H9 (cell line): ENCODE measurements around the gene EP300. TPM values are rescaled to one million over a fixed set of nuclear protein-coding genes. Genes with fewer than 3 reads are reported as not detected.

Experiments
- DNase-seq: peaks from one replicate; pipeline ENCODE4 v3.0.0-alpha.2; 2017
- H2AFZ ChIP-seq: one replicate; pipeline ENCODE4 v1.6.1; 2013; ENCODE audit warnings: mild to moderate bottlenecking, low read length, control low read depth, moderate library complexity
- H2AK5ac ChIP-seq: 2 replicates; pipeline ENCODE4 v1.6.1; 2013; ENCODE audit warnings: low read length, control low read depth, mixed read lengths; ENCODE audit not compliant: insufficient read length
- H2BK120ac ChIP-seq: one replicate; pipeline ENCODE4 v1.6.1; 2013; ENCODE audit warnings: low read depth, mild to moderate bottlenecking, low read length, control low read depth, inconsistent platforms; ENCODE audit not compliant: poor library complexity, severe bottlenecking
- H2BK12ac ChIP-seq: 2 replicates; pipeline ENCODE4 v1.6.1; 2013; ENCODE audit warnings: low read length, control low read depth, mixed read lengths, low read depth; ENCODE audit not compliant: insufficient read length
- H2BK15ac ChIP-seq: 2 replicates; pipeline ENCODE4 v1.6.1; 2013; ENCODE audit warnings: low read depth, low read length, control low read depth
- H2BK20ac ChIP-seq: one replicate; pipeline ENCODE4 v1.6.1; 2013; ENCODE audit warnings: low read depth, mild to moderate bottlenecking, low read length, control low read depth, inconsistent platforms; ENCODE audit not compliant: poor library complexity, severe bottlenecking
- H2BK5ac ChIP-seq: 2 replicates; pipeline ENCODE4 v1.6.1; 2013; ENCODE audit warnings: low read length, control low read depth, mixed read lengths; ENCODE audit not compliant: insufficient read length
- H3K14ac ChIP-seq: 2 replicates; pipeline ENCODE4 v1.6.1; 2013; ENCODE audit warnings: low read length, control low read depth; ENCODE audit not compliant: insufficient read depth
- H3K18ac ChIP-seq: 2 replicates; pipeline ENCODE4 v1.6.1; 2013; ENCODE audit warnings: low read depth, mild to moderate bottlenecking, mixed read lengths, low read length, control low read depth; ENCODE audit not compliant: insufficient read length
- H3K23ac ChIP-seq: 2 replicates; pipeline ENCODE4 v1.6.1; 2013; ENCODE audit warnings: low read length, control low read depth, mixed read lengths, low read depth; ENCODE audit not compliant: insufficient read length
- H3K23me2 ChIP-seq: 2 replicates; pipeline ENCODE4 v1.6.1; 2013; ENCODE audit warnings: low read depth, mild to moderate bottlenecking, mixed read lengths, low read length, control low read depth; ENCODE audit not compliant: insufficient read length, poor library complexity, severe bottlenecking
- H3K27ac ChIP-seq: 2 replicates; pipeline ENCODE4 v1.5.1; 2013; ENCODE audit warnings: low read length, control low read depth, mixed read lengths, low read depth; ENCODE audit not compliant: insufficient read length
- H3K27me3 ChIP-seq: 2 replicates; pipeline ENCODE4 v1.6.1; 2013; ENCODE audit warnings: low read length, control low read depth, inconsistent platforms; ENCODE audit not compliant: insufficient read depth
- H3K4ac ChIP-seq: 2 replicates; pipeline ENCODE4 v1.6.1; 2013; ENCODE audit warnings: low read depth, mild to moderate bottlenecking, control low read depth, inconsistent platforms, low read length, moderate library complexity
- H3K4me1 ChIP-seq: 2 replicates; pipeline ENCODE4 v1.6.1; 2013; ENCODE audit warnings: low read length, control low read depth, inconsistent platforms; ENCODE audit not compliant: insufficient read depth
- H3K4me2 ChIP-seq: 2 replicates; pipeline ENCODE4 v1.6.1; 2013; ENCODE audit warnings: low read length, control low read depth, mixed read lengths; ENCODE audit not compliant: insufficient read length, insufficient read depth
- H3K56ac ChIP-seq: 2 replicates; pipeline ENCODE4 v1.6.1; 2013; ENCODE audit warnings: low read depth, mild to moderate bottlenecking, mixed read lengths, low read length, control low read depth; ENCODE audit not compliant: insufficient read length
- H3K79me1 ChIP-seq: 2 replicates; pipeline ENCODE4 v1.6.1; 2013; ENCODE audit warnings: low read depth, mild to moderate bottlenecking, moderate library complexity, low read length, control low read depth, inconsistent platforms; ENCODE audit not compliant: insufficient read depth, poor library complexity, severe bottlenecking
- H3K79me2 ChIP-seq: 2 replicates; pipeline ENCODE4 v1.6.1; 2013; ENCODE audit warnings: low read length, control low read depth, inconsistent platforms; ENCODE audit not compliant: insufficient read depth
- H3K9ac ChIP-seq: 2 replicates; pipeline ENCODE4 v1.6.1; 2013; ENCODE audit warnings: low read length, control low read depth, mixed read lengths; ENCODE audit not compliant: insufficient read length; ENCODE audit errors: extremely low read depth
- H3K9me3 ChIP-seq: one replicate; pipeline ENCODE4 v1.6.1; 2013; ENCODE audit warnings: low read depth, low read length, inconsistent platforms; ENCODE audit not compliant: control insufficient read depth
- H3T11ph ChIP-seq: one replicate; pipeline ENCODE4 v1.6.1; 2013; ENCODE audit warnings: mild to moderate bottlenecking, low read length, control low read depth, inconsistent platforms
- H4K20me1 ChIP-seq: one replicate; pipeline ENCODE4 v1.6.1; 2013; ENCODE audit not compliant: control insufficient read depth, insufficient read length, insufficient read depth
- H4K5ac ChIP-seq: 2 replicates; pipeline ENCODE4 v1.6.1; 2013; ENCODE audit warnings: low read depth, mild to moderate bottlenecking, mixed read lengths, low read length, control low read depth; ENCODE audit not compliant: insufficient read length
- H4K8ac ChIP-seq: replicated peaks from 2 replicates; pipeline ENCODE4 v1.6.1; 2013; ENCODE audit warnings: low read length, control low read depth, mixed read lengths, low read depth; ENCODE audit not compliant: insufficient read length
- H4K91ac ChIP-seq: 2 replicates; pipeline ENCODE4 v1.6.1; 2013; ENCODE audit warnings: low read depth, mild to moderate bottlenecking, moderate library complexity, mixed read lengths, low read length, control low read depth; ENCODE audit not compliant: insufficient read length
- H3K27ac Mint-ChIP-seq, 3 experiments: 2 replicates in 2 of 3; 3 replicates in 1 of 3; pipeline ENCODE4 v1.8.0; 2020 to 2021; ENCODE audit warnings: mixed read lengths in 3 of 3, mild to moderate bottlenecking in 1 of 3, moderate library complexity in 1 of 3
- H3K27me3 Mint-ChIP-seq: 2 replicates; pipeline ENCODE4 v1.8.0; 2021; ENCODE audit warnings: low read depth, mild to moderate bottlenecking, moderate library complexity, mixed read lengths
- H3K36me3 Mint-ChIP-seq, 3 experiments: 2 replicates in 2 of 3; 3 replicates in 1 of 3; pipeline ENCODE4 v1.8.0; 2020 to 2021; ENCODE audit warnings: low read depth in 3 of 3, mixed read lengths in 3 of 3; ENCODE audit not compliant: insufficient read depth in 1 of 3
- H3K4me1 Mint-ChIP-seq, 2 experiments: 2 replicates each; pipeline ENCODE4 v1.8.0; 2020; ENCODE audit warnings: mixed read lengths in 2 of 2
- H3K4me3 Mint-ChIP-seq, 2 experiments: 2 replicates in 1 of 2; 3 replicates in 1 of 2; pipeline ENCODE4 v1.8.0; 2020 to 2021; ENCODE audit warnings: mild to moderate bottlenecking in 2 of 2, mixed read lengths in 2 of 2, moderate library complexity in 1 of 2
- H3K9me3 Mint-ChIP-seq, 2 experiments: 2 replicates in 1 of 2; 3 replicates in 1 of 2; pipeline ENCODE4 v1.8.0; 2020; ENCODE audit warnings: mild to moderate bottlenecking in 2 of 2, mixed read lengths in 2 of 2, moderate library complexity in 1 of 2
- WGBS: extraction: QIAGEN DNeasy Blood & Tissue Kit; methylation state at CpG from one replicate; pipeline ENCODE4 v1.1.7; 2013; ENCODE audit warnings: missing lambda C conversion rate, low lambda C conversion rate, mixed read lengths; ENCODE audit not compliant: insufficient read length; ENCODE audit errors: extremely low coverage; 5-methylcytosine and 5-hydroxymethylcytosine counted together
- total RNA-seq: library from RNA; stranded (reverse); gene quantifications from 2 replicates; pipeline ENCODE4 v1.2.1, GENCODE V29; 2021
- TF ChIP-seq, protein P1 (sequence below): fragments of 200-600 bp; sonication (generic); conservative IDR thresholded peaks from 3 replicates; pipeline ENCODE4 v1.8.0; 2021; ENCODE audit warnings: antibody characterized with exemption, mild to moderate bottlenecking

Gene EP300
- total RNA-seq, 1 experiment from 2014 or later = 136 TPM

DNA sequence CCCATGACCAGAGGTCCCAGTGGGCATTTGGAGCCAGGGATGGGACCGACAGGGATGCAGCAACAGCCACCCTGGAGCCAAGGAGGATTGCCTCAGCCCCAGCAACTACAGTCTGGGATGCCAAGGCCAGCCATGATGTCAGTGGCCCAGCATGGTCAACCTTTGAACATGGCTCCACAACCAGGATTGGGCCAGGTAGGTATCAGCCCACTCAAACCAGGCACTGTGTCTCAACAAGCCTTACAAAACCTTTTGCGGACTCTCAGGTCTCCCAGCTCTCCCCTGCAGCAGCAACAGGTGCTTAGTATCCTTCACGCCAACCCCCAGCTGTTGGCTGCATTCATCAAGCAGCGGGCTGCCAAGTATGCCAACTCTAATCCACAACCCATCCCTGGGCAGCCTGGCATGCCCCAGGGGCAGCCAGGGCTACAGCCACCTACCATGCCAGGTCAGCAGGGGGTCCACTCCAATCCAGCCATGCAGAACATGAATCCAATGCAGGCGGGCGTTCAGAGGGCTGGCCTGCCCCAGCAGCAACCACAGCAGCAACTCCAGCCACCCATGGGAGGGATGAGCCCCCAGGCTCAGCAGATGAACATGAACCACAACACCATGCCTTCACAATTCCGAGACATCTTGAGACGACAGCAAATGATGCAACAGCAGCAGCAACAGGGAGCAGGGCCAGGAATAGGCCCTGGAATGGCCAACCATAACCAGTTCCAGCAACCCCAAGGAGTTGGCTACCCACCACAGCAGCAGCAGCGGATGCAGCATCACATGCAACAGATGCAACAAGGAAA is 85.4 kb downstream of the EP300 start:
- Mint-ChIP-seq H3K4me3 (no peak overlapping the region), H3K27ac (peak overlapping the region; percentile 34 to 67 (median 37); a peak in 4 of 7 replicates)
- no peak overlapping the region for H3K56ac ChIP-seq

More for the DNA sequence above, 85.4 kb downstream of the EP300 start:
- no peak overlapping the region for H2BK20ac ChIP-seq
- no peak overlapping the region for H3K23ac ChIP-seq
- WGBS = no CpG with 5 or more reads among the region's 9 CpGs
- no peaks in the 10 kb centered on the region for H4K20me1 ChIP-seq
- H3K27me3 Mint-ChIP-seq = peaks cover 2% of the 10 kb centered on the region; the same call in 1 of the 2 replicates
- no peak overlapping the region for H4K91ac ChIP-seq
- no peaks in the 10 kb centered on the region for H3K9me3 ChIP-seq
- H2BK12ac ChIP-seq = no peak overlapping the region
- no peak overlapping the region for H2AFZ ChIP-seq
- no peak overlapping the region for H2BK5ac ChIP-seq
- TF ChIP-seq, protein P1, sequence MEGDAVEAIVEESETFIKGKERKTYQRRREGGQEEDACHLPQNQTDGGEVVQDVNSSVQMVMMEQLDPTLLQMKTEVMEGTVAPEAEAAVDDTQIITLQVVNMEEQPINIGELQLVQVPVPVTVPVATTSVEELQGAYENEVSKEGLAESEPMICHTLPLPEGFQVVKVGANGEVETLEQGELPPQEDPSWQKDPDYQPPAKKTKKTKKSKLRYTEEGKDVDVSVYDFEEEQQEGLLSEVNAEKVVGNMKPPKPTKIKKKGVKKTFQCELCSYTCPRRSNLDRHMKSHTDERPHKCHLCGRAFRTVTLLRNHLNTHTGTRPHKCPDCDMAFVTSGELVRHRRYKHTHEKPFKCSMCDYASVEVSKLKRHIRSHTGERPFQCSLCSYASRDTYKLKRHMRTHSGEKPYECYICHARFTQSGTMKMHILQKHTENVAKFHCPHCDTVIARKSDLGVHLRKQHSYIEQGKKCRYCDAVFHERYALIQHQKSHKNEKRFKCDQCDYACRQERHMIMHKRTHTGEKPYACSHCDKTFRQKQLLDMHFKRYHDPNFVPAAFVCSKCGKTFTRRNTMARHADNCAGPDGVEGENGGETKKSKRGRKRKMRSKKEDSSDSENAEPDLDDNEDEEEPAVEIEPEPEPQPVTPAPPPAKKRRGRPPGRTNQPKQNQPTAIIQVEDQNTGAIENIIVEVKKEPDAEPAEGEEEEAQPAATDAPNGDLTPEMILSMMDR = no peak
- no peaks in the 10 kb centered on the region for H3K27me3 ChIP-seq
- H3K36me3 Mint-ChIP-seq = peaks cover 48 to 79% (median 74%) of the 10 kb centered on the region in 3 experiments; a peak in 6 of 7 replicates
- no peak overlapping the region for H3K9ac ChIP-seq
- no peak overlapping the region for H4K5ac ChIP-seq
- DNase-seq = no peak
- H2BK15ac ChIP-seq = no peak overlapping the region
- no peaks in the 10 kb centered on the region for H3K79me1 ChIP-seq
- H3K4me1 ChIP-seq = peaks cover 3% of the 10 kb centered on the region; the same call in 1 of the 2 replicates
- no peak overlapping the region for H2AK5ac ChIP-seq
- no peak overlapping the region for H3K4me2 ChIP-seq
- peaks cover 4 to 9% of the 10 kb centered on the region in 2 experiments; a peak in 3 of 4 replicates for H3K4me1 Mint-ChIP-seq
- H2BK120ac ChIP-seq = no peak overlapping the region
- H3T11ph ChIP-seq = no peak overlapping the region
- H3K9me3 Mint-ChIP-seq = no peaks in the 10 kb centered on the region
- H3K79me2 ChIP-seq = no peaks in the 10 kb centered on the region
- no peak overlapping the region for H3K4ac ChIP-seq
- H3K27ac ChIP-seq = no peak overlapping the region
- no peak overlapping the region for H3K18ac ChIP-seq
- no peak overlapping the region for H3K14ac ChIP-seq
- no peaks in the 10 kb centered on the region for H3K23me2 ChIP-seq
- no peak overlapping the region for H4K8ac ChIP-seq
